Measurements from ENCODE around the gene APOBEC3B. TPM values are rescaled to one million over a fixed set of nuclear protein-coding genes. Genes with fewer than 3 reads are reported as not detected.
"Not testable (repeated sequence)": the region's sequence is repeated elsewhere in the genome, so short reads cannot be mapped to it uniquely, and the experiment has no call there.

Gene APOBEC3B
- total RNA-seq, 1 donor from 2014 or later, result 17.9 TPM

DNA sequence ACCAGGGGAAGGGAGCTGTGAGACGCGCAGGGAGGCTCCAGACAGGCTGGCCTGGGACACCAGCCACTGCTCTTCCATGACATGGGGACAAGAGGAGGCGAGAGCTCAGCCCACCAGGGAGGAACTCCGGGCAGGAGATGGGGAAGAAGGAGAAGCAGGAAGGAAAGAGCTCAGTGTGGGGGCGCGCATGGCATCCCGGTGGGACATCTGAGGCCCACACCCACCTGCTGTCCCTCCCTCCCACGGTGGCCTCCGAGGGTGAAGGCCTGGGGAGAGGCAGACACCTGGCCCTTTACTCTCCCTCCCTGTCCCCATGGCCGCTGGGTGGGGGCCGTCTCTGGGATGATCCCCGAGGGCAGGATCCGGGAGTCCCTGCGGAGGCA, 58.0 kb downstream of the APOBEC3B start:
- H3K4me3 Mint-ChIP-seq, result peak overlapping the region; percentile 74
- H3K9me3 Mint-ChIP-seq; H3K27me3 Mint-ChIP-seq (ENCODE audit: insufficient read depth); DNase-seq (ENCODE audit: low spot score); H3K36me3 Mint-ChIP-seq (ENCODE audit: low read depth): not testable (repeated sequence)
- peaks cover 31% of the 10 kb centered on the region for H3K4me1 Mint-ChIP-seq (ENCODE audit: low read depth)
- intact Hi-C loops (cut with micrococcal nuclease), result loop anchor here (2.0 to 5.0 kb wide), 2 partner anchors 25 to 37 kb away; partner anchors contain the start of genes APOBEC3C and APOBEC3G
- H3K27ac Mint-ChIP-seq, result peak overlapping the region; percentile 81

DNA sequence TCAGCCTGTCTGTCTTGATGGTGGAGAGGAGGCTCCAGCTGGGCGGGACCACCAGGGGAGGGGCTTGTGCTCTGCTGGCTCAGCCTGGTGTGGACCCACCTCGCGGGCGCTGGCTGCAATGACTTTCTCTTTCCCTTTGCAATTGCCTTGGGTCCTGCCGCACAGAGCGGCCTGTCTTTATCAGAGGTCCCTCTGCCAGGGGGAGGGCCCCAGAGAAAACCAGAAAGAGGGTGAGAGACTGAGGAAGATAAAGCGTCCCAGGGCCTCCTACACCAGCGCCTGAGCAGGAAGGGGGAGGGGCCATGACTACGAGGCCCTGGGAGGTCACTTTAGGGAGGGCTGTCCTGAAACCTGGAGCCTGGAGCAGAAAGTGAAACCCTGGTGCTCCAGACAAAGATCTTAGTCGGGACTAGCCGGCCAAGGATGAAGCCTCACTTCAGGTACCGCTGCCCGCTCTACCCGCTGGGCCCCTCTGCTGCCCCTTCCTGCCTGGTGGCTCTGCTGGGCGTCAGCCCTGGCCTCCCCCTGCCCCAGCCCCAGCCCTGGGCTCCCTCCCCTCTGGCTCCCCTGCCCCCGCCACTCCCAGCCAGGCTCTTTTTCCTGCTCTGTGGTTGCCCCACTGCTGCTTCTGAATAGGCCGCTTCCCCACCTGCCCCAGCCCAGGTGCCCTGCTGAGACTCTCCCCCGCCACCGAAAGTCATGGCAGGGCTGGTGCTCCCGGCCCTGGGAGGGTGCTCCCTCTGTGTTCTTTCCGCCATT, 58.6 kb downstream of the APOBEC3B start, which contains the start of gene APOBEC3F:
Gene APOBEC3F, plus strand, starts transcription at position 327 of the 759 bp plus-strand sequence. Its CDS starts 97 bp downstream, at position 424.
- Mint-ChIP-seq H3K27ac (peak within 1 kb of the TSS; percentile 88), H3K36me3 (ENCODE audit: low read depth) (peaks cover 12% of the 10 kb centered on the region), H3K4me1 (ENCODE audit: low read depth) (peaks cover 32% of the 10 kb centered on the region), H3K4me3 (peak within 1 kb of the TSS; percentile 92)
- not testable (repeated sequence) for H3K9me3 Mint-ChIP-seq; H3K27me3 Mint-ChIP-seq (ENCODE audit: insufficient read depth)
- DNase-seq (ENCODE audit: low spot score), result peak; percentile 69
- intact Hi-C loops (cut with micrococcal nuclease), result loop anchor here (2.0 to 5.0 kb wide), 2 partner anchors 26 to 37 kb away; partner anchors contain the start of genes APOBEC3C and APOBEC3G

DNA sequence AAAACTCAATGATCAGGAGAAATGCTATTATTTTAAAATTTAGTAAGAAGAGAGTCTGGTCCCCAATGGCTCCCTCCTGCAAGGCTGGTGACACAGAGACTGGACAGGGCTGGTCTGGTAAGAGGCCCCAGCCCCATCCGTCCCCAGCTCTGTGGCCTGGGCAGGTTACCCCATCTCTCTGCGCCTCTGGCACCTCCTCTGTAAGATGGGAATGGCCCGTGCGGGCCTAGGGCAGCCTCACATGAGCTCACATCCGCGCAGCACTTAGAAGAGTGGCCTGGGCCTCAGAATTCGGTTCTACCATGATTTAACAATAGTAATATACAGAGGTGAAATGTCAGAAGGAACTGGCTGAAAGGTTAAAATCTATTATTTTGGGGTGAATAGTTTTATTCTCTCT, 59.8 kb downstream of the APOBEC3B start:
- Mint-ChIP-seq H3K4me3 (peak overlapping the region; percentile 92), H3K27ac (peak overlapping the region; percentile 48), H3K9me3 (no peaks in the 10 kb centered on the region), H3K4me1 (ENCODE audit: low read depth) (peaks cover 29% of the 10 kb centered on the region), H3K36me3 (ENCODE audit: low read depth) (peaks cover 16% of the 10 kb centered on the region), H3K27me3 (ENCODE audit: insufficient read depth) (peaks cover 1% of the 10 kb centered on the region)
- intact Hi-C loops (cut with micrococcal nuclease), result loop anchor here (2.0 to 5.0 kb wide), 2 partner anchors 27 to 35 kb away; partner anchors contain the start of genes APOBEC3C and APOBEC3G
- DNase-seq (ENCODE audit: low spot score), result no peak

Other genes starting within 250 kb of the APOBEC3B start
- 146 and 154 TPM in 2 replicates for gene SUN2, start 226.3 kb upstream of the APOBEC3B start, total RNA-seq
- gene DNAL4, start 188.2 kb upstream of the APOBEC3B start, total RNA-seq, result 5.0 TPM in 2 replicates
- 1.2 and 1.3 TPM in 2 replicates for gene NPTXR, start 138.3 kb upstream of the APOBEC3B start, total RNA-seq
- 171 and 178 TPM in 2 replicates for gene CBX6, start 110.1 kb upstream of the APOBEC3B start, total RNA-seq
- gene APOBEC3A, start 24.7 kb upstream of the APOBEC3B start, total RNA-seq, result not detected in 2 replicates
- gene APOBEC3C, start 31.9 kb downstream of the APOBEC3B start, total RNA-seq, result 71.5 and 73.2 TPM in 2 replicates
- 23.6 and 26.9 TPM in 2 replicates for gene APOBEC3D, start 38.8 kb downstream of the APOBEC3B start, total RNA-seq
- gene APOBEC3F, start 58.5 kb downstream of the APOBEC3B start, total RNA-seq, result 19.0 and 21.6 TPM in 2 replicates
- 53.7 and 56.7 TPM in 2 replicates for gene APOBEC3G, start 94.9 kb downstream of the APOBEC3B start, total RNA-seq
- 5.0 and 7.4 TPM in 2 replicates for gene APOBEC3H, start 114.9 kb downstream of the APOBEC3B start, total RNA-seq
- 12.7 and 13.8 TPM in 2 replicates for gene CBX7, start 170.3 kb downstream of the APOBEC3B start, total RNA-seq

Data from activated T-helper 1 cell treated with anti-CD3 and anti-CD28 coated beads, Interleukin-12 subunit alpha, Interleukin-12 subunit beta, Interleukin-2, Interleukin-4 antibody, amounts not matched to agents 30 ng/mL and 10 ng/mL and 1 ng/mL, durations not matched to agents 14 hours and 24 hours and 36 hours (primary cell).